Uterus (tissue), 4 donors: Measurements from ENCODE around the gene ACP2. TPM values are rescaled to one million over a fixed set of nuclear protein-coding genes. Genes with fewer than 3 reads are reported as not detected.

Source experiments
- DNase-seq, 2 donors: peaks; one replicate each; pipeline ENCODE4 v3.0.0-alpha.2; 2019 to 2020
- H3K27ac ChIP-seq, 2 donors: fragments of 200-600 bp; sonication (generic); 1 replicate in 1 of 2; 2 replicates in 1 of 2; pipeline ENCODE4 v1.5.1; 2016 to 2018
- H3K27me3 ChIP-seq, 2 donors: fragments of 200-600 bp; sonication (generic); one replicate each; pipeline ENCODE4 v1.5.1; 2018 to 2019; ENCODE audit warnings: control low read depth in 1 of 2
- H3K36me3 ChIP-seq, 2 donors: fragments of 200-600 bp; sonication (generic); one replicate each; pipeline ENCODE4 v1.5.1; 2019; ENCODE audit warnings: control low read depth in 1 of 2
- H3K4me1 ChIP-seq, 2 donors: fragments of 200-600 bp; sonication (generic); one replicate each; pipeline ENCODE4 v1.5.1; 2018 to 2019; ENCODE audit warnings: control low read depth in 1 of 2
- H3K4me3 ChIP-seq, 2 donors: fragments of 200-600 bp; sonication (generic); 1 replicate in 1 of 2; 2 replicates in 1 of 2; pipeline ENCODE4 v1.5.1; 2018 to 2019; ENCODE audit warnings: mild to moderate bottlenecking in 1 of 2
- H3K9me3 ChIP-seq, 2 donors: fragments of 200-600 bp; sonication (generic); one replicate each; pipeline ENCODE4 v1.5.1; 2019; ENCODE audit warnings: control low read depth in 1 of 2
- CTCF ChIP-seq, 4 experiments: fragments of 200-600 bp in 2 of 4; fragments of 450-650 bp in 2 of 4; sonication (generic) in 2 of 4; IDR thresholded peaks; one replicate each; pipeline ENCODE4 v1.5.1; 2016 to 2019; ENCODE audit warnings: antibody characterized with exemption in 4 of 4, mild to moderate bottlenecking in 2 of 4, moderate library complexity in 1 of 4
- POLR2A ChIP-seq, 2 donors: fragments of 450-650 bp; IDR thresholded peaks; one replicate each; pipeline ENCODE4 v1.6.1; 2016; ENCODE audit warnings: antibody characterized with exemption in 2 of 2, mild to moderate bottlenecking in 1 of 2, moderate library complexity in 1 of 2
- intact Hi-C: fragments of 100-400 bp; cut with DNase I; formaldehyde crosslinking; loops from one replicate; pipeline ENCODE4 v1.15.1; 2023; ENCODE audit warnings: low total_unique reads
- total RNA-seq, 4 donors: library from RNA; depleted of rRNA in 3 of 4; stranded (reverse); fragments of >200 nt in 3 of 4; gene quantifications; one replicate each; pipeline versions ENCODE4 v1.1.0 to v1.2.4, GENCODE V29; 2014 to 2023
- donor health status: DM: yes; HTN: yes; CAD: no.

The ACP2 gene
- total RNA-seq, 4 donors from 2014 or later = 25.6 to 36.6 (median 27.1) TPM

- Histone ChIP-seq H3K36me3 (no peaks in the 10 kb centered on the region), H3K4me1 (no peaks in the 10 kb centered on the region), H3K27me3 (no peaks in the 10 kb centered on the region), H3K4me3 (no peak overlapping the region), H3K27ac (no peak overlapping the region), H3K9me3 (no peaks in the 10 kb centered on the region)
- TF ChIP-seq POLR2A (IDR thresholded peaks at IDR 0.05) (no peak), CTCF (IDR thresholded peaks at IDR 0.05) (no peak)
- intact Hi-C loops = no loop called here
- DNase-seq = no peak
These were observed 37.6 kb upstream of the ACP2 start for GRCh38 chr11:47285969-47286770.

GRCh38 chr11:47284151-47284550 lies 35.5 kb upstream of the ACP2 start:
- H3K4me3 ChIP-seq = no peak overlapping the region
- H3K36me3 ChIP-seq = no peaks in the 10 kb centered on the region
- TF ChIP-seq POLR2A (IDR thresholded peaks at IDR 0.05) (no peak), CTCF (IDR thresholded peaks at IDR 0.05) (no peak)
- no peaks in the 10 kb centered on the region for H3K4me1 ChIP-seq
- H3K27ac ChIP-seq = no peak overlapping the region
- H3K27me3 ChIP-seq = no peaks in the 10 kb centered on the region
- no peak for DNase-seq
- no peaks in the 10 kb centered on the region for H3K9me3 ChIP-seq
- intact Hi-C loops = no loop called here

- no peak overlapping the region for H3K4me3 ChIP-seq
- H3K4me1 ChIP-seq = no peaks in the 10 kb centered on the region
- intact Hi-C loops = no loop called here
- TF ChIP-seq POLR2A (IDR thresholded peaks at IDR 0.05) (no peak), CTCF (IDR thresholded peaks at IDR 0.05) (no peak)
- H3K27me3 ChIP-seq = no peaks in the 10 kb centered on the region
- H3K36me3 ChIP-seq = no peaks in the 10 kb centered on the region
- no peaks in the 10 kb centered on the region for H3K9me3 ChIP-seq
- DNase-seq = no peak
- H3K27ac ChIP-seq = no peak overlapping the region
These were observed 33.8 kb upstream of the ACP2 start for GRCh38 chr11:47282462-47282861.

- no peak overlapping the region for H3K27ac ChIP-seq
- no peak for DNase-seq
- no peak overlapping the region for H3K4me3 ChIP-seq
- no peak for TF ChIP-seq CTCF (IDR thresholded peaks at IDR 0.05)
- TF ChIP-seq POLR2A (IDR thresholded peaks at IDR 0.05) = no peak
- no peaks in the 10 kb centered on the region for H3K36me3 ChIP-seq
- no peaks in the 10 kb centered on the region for H3K4me1 ChIP-seq
- intact Hi-C loops = no loop called here
- no peaks in the 10 kb centered on the region for H3K9me3 ChIP-seq
- no peaks in the 10 kb centered on the region for H3K27me3 ChIP-seq
These were observed 32.2 kb upstream of the ACP2 start for GRCh38 chr11:47280860-47281259.

GRCh38 chr11:47280099-47280498 lies 31.5 kb upstream of the ACP2 start:
- H3K36me3 ChIP-seq = no peaks in the 10 kb centered on the region
- no peaks in the 10 kb centered on the region for H3K27me3 ChIP-seq
- DNase-seq = no peak
- no peaks in the 10 kb centered on the region for H3K9me3 ChIP-seq
- no peak overlapping the region for H3K27ac ChIP-seq
- no peak overlapping the region for H3K4me3 ChIP-seq
- intact Hi-C loops = no loop called here
- no peaks in the 10 kb centered on the region for H3K4me1 ChIP-seq
- no peak for TF ChIP-seq CTCF (IDR thresholded peaks at IDR 0.05)
- TF ChIP-seq POLR2A (IDR thresholded peaks at IDR 0.05) = no peak
